GM19395 (cell line): Measurements from ENCODE around the gene HPSE2.

Experiments used
- ATAC-seq: cut with Tn5 transposase; IDR thresholded peaks from one replicate; pipeline ENCODE4 v1.9.1; 2021; ENCODE audit warnings: mild to moderate bottlenecking, moderate library complexity; ENCODE audit not compliant: unreplicated experiment

The HPSE2 gene

GRCh38 chr10:98713586-98713985 is 522.1 kb downstream of the HPSE2 start:
- no peak for ATAC-seq

- no peak for ATAC-seq
These were observed 539.1 kb downstream of the HPSE2 start for GRCh38 chr10:98696516-98696915.

DNA sequence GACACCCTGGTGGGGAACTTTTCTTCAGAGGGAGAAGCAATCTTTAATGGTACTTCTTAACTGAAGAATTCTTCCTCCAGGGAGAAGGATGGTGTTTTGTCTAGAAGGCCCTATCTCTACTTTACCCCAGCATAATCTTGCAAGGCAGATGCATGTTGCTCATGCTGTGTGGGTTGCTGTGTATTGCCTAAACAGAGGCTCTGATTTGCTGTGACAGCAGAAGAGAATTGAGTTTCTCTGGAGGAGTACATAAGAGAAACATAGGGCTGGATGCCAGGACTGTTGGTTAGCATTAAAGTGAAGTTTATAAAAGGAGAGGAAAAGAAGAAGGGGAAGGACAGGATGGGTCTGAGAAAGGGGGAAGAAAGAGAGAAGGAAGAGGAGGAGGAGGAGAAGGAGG is 540.8 kb downstream of the HPSE2 start:
- no peak for ATAC-seq

DNA sequence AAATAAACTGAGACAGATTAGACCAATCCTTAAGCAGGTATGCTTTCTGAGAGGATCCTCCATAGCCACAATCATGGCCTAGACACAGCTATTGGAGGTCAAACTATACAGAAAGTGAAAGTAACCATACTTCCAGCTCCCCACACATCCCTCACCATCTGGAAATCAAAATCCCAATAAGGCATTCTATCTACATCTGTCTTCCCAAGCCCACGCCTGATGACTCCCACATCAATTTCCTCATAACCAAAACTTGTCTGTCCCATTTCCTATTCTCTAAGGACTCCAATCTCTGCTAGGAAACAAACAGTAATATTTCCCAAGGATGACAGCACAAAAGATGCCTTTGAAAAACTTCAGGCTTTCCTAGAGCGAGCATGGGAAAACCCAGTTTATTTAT is 541.6 kb downstream of the HPSE2 start:
- ATAC-seq = no peak

DNA sequence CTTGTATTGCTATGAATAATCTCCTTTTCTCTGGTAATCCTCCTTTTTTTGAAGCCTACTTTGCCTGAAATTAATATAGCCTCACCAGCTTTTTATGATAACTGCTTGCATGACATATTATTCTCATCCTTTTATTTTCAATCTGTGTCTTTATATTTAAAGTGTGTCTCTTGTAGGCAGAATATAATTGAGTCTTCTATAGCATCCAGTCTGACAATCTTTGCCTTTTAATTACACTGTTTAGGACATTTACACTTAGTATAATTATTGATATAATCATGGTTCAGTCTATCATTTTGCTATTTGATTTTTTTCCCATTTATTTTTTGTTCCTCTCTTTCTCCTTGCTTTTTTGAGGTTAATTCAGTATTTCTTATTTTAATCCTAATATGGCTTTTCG is 548.0 kb downstream of the HPSE2 start:
- no peak for ATAC-seq

- no peak for ATAC-seq
These were observed 551.4 kb downstream of the HPSE2 start for GRCh38 chr10:98684019-98684899.

DNA sequence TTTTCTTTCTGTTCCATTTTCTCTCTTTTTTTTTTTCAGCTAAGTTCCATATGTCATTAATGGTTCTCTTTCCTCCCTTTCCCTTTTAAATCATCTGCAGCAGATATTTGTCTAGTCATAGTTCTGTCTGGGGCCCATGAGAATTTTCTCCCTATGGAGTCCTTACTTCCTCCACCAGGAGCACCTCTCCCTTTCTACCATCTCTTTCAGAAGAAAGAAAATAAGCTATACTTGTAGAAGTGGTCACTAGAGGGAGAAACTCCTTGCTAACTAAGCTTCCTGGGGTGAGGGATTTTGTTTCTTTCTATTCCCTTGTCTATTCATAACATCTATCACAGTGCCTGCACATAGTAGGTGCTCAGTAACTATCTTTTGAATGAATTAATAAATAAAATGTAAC is 558.8 kb downstream of the HPSE2 start:
- ATAC-seq = no peak

GRCh38 chr10:98675902-98676301 is 559.8 kb downstream of the HPSE2 start:
- ATAC-seq = no peak

DNA sequence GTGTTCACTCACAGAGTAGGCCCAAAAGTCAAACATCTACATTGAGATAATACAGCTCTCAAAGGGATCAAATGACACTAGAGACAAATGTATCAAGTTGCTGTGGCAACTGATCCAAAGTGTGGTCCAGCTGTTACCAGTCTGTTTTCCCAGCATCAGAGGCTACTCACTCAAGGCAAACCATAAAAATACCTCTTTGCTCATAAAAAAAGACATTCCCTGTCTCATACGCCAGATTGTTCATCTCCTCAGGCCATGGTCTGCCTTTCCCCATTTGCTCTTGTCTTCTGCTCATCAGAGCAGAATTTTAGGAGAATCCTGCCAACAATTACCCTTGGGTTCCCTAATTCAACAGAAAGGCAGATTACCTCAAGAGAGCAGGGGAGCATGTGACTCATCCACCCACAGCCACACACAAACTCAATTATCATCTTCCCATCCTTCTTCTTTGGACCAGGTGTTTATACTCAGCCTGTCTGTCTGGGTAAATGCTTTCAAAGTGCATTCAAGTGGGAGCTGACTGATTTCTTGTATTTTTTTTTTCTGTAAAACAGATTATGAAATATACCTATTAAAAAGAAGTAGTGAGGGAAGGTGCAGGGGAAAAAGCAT is 562.4 kb downstream of the HPSE2 start:
- no peak for ATAC-seq

GRCh38 chr10:98667081-98667480 is 568.6 kb downstream of the HPSE2 start:
- ATAC-seq = no peak

GRCh38 chr10:98666276-98666675 is 569.4 kb downstream of the HPSE2 start:
- ATAC-seq = no peak

GRCh38 chr10:98664329-98665042 is 571.2 kb downstream of the HPSE2 start:
- peak; percentile 80 for ATAC-seq

DNA sequence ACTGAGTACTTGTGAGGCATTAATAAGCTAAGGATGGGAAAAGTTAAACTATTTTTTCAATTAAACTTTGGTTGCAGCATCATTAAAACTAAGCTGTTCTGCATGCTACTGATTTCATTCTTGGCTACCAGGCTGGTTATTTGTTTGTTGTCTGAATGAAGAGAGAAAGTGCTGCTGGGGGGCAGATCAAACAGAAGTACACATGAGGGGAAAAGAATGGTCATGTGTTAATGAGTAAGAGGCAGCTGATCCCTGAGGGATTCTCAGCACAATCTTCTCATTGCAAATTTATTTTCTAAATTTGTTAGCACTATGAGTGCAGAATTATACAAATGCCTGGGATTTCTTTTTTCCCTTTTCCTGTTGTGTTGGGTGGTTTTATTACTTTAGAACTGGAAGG is 575.7 kb downstream of the HPSE2 start:
- ATAC-seq = no peak

DNA sequence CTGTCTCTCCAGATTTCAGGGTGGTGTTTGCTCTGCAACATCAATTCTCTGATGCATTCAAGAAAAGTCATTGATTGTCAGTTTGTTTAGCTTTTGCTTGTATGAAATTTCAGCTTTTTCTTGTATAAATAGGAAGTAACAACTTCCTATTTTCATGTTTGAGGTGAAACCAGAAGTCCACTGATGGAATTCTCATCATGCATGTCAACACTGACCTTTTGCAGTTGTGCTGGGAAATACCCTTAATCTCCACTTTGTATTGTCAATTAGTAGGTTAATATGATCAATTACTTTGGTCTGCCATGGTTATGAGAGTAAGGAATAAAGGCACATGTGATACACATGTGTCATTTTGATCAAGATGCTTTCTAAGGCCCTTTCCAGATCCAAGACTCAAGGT is 580.2 kb downstream of the HPSE2 start:
- no peak for ATAC-seq

DNA sequence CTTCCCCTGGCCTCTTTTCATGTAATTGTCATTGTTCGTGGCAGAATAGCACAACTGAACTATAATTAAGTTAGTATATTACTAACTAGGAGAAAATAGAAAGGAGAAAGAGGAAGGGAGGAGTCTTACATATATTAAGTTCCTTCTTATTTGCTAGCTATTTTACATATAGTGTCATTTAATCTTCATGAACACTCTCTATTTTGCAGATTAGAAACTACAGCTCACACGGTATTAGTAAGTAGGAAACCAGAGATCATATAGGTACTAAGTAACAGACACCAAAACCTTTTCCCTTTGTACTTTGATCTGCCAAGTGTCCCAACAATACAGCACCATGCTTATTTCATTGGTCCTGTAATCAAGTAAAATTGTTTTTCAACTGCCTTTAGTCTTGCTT is 586.5 kb downstream of the HPSE2 start:
- ATAC-seq = no peak

- ATAC-seq = no peak
These were observed 588.4 kb downstream of the HPSE2 start for GRCh38 chr10:98646998-98647917.

- no peak for ATAC-seq
These were observed 591.2 kb downstream of the HPSE2 start for GRCh38 chr10:98644466-98644865.

DNA sequence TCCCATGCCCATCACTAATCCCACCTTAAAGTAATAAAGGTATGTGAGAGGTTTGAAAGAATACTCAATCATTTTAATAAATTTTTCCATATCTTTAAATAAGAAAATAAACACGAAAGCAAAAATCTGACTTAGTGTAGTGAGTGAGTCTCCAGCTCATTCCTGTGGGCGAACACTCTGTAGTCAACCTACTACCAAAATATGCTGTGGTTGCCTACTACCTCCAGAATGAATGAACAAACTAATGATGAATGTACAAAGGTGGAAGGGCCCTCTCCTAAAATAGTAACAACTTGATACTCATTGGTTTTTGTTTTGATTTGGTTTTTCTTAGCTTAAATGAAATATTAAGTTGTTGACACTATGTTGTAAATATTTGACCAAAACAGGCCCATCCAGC is 593.4 kb downstream of the HPSE2 start:
- ATAC-seq = no peak

- ATAC-seq = no peak
These were observed 596.7 kb downstream of the HPSE2 start for GRCh38 chr10:98638920-98639319.

- no peak for ATAC-seq
These were observed 598.7 kb downstream of the HPSE2 start for GRCh38 chr10:98636921-98637329.
